Breast epithelium (tissue), 4 donors: ENCODE measurements around the gene TSEN15. TPM values are rescaled to one million over a fixed set of nuclear protein-coding genes. Genes with fewer than 3 reads are reported as not detected.
"Not testable (repeated sequence)": the region's sequence is repeated elsewhere in the genome, so short reads cannot be mapped to it uniquely, and the experiment has no call there.

Experiments
- DNase-seq, 2 donors: peaks; one replicate each; pipeline ENCODE4 v3.0.0-alpha.2; 2019; ENCODE audit warnings: low spot score in 2 of 2
- H3K27ac ChIP-seq, 2 donors: fragments of 200-600 bp; sonication (generic) in 1 of 2; one replicate each; pipeline ENCODE4 v1.5.1; 2016 to 2019; ENCODE audit warnings: mild to moderate bottlenecking in 1 of 2
- H3K27me3 ChIP-seq, 2 donors: fragments of 200-600 bp; sonication (generic) in 1 of 2; one replicate each; pipeline versions ENCODE4 v1.5.1 to v1.6.0; 2017 to 2019; ENCODE audit warnings: control low read depth in 1 of 2, mild to moderate bottlenecking in 1 of 2
- H3K36me3 ChIP-seq: fragments of 200-600 bp; one replicate; pipeline ENCODE4 v1.5.1; 2019
- H3K4me1 ChIP-seq, 2 donors: fragments of 200-600 bp; sonication (generic); one replicate each; pipeline ENCODE4 v1.5.1; 2016 to 2019; ENCODE audit warnings: control low read depth in 1 of 2
- H3K4me3 ChIP-seq, 3 donors: fragments of 200-600 bp; sonication (generic); 1 replicate in 2 of 3; 2 replicates in 1 of 3; pipeline ENCODE4 v1.5.1; 2016 to 2019; ENCODE audit warnings: mild to moderate bottlenecking in 3 of 3, moderate library complexity in 2 of 3
- H3K9me3 ChIP-seq, 2 donors: fragments of 200-600 bp; sonication (generic) in 1 of 2; one replicate each; pipeline ENCODE4 v1.5.1; 2016 to 2019; ENCODE audit warnings: control low read depth in 1 of 2
- CTCF ChIP-seq, 3 donors: fragments of 450-650 bp; IDR thresholded peaks; one replicate each; pipeline ENCODE4 v1.5.1; 2016 to 2017; ENCODE audit warnings: antibody characterized with exemption in 3 of 3, mild to moderate bottlenecking in 3 of 3, moderate library complexity in 3 of 3
- POLR2A ChIP-seq: fragments of 450-650 bp; IDR thresholded peaks from one replicate; pipeline ENCODE4 v1.6.1; 2016; ENCODE audit warnings: antibody characterized with exemption, mild to moderate bottlenecking, moderate library complexity
- POLR2AphosphoS5 ChIP-seq, 3 donors: sonication (generic); formaldehyde crosslinking; IDR thresholded peaks; one replicate each; pipeline ENCODE4 v1.6.1; 2017; ENCODE audit warnings: antibody characterized with exemption in 3 of 3
- intact Hi-C: fragments of 100-400 bp; cut with DNase I; formaldehyde crosslinking; loops from one replicate; pipeline ENCODE4 v1.15.1; 2023; ENCODE audit warnings: low total_unique reads
- total RNA-seq, 3 donors: library from RNA; depleted of rRNA; stranded (reverse); fragments of >200 nt; gene quantifications; one replicate each; pipeline ENCODE4 v1.1.0, GENCODE V29; 2016

The TSEN15 gene
- total RNA-seq, 3 donors from 2014 or later, result 18.9 to 25.0 (median 23.6) TPM

- TF ChIP-seq CTCF (IDR thresholded peaks at IDR 0.05) (no peak), POLR2A (no peak), POLR2AphosphoS5 (IDR thresholded peaks at IDR 0.05) (no peak)
- Histone ChIP-seq H3K36me3 (no peaks in the 10 kb centered on the region), H3K27me3 (no peaks in the 10 kb centered on the region), H3K9me3 (no peaks in the 10 kb centered on the region), H3K27ac (no peak overlapping the region), H3K4me1 (no peaks in the 10 kb centered on the region), H3K4me3 (no peak overlapping the region)
- intact Hi-C loops, result no loop called here
- DNase-seq, result no peak
Measured at GRCh38 chr1:184096005-184096404, 44.5 kb downstream of the TSEN15 start.

DNA sequence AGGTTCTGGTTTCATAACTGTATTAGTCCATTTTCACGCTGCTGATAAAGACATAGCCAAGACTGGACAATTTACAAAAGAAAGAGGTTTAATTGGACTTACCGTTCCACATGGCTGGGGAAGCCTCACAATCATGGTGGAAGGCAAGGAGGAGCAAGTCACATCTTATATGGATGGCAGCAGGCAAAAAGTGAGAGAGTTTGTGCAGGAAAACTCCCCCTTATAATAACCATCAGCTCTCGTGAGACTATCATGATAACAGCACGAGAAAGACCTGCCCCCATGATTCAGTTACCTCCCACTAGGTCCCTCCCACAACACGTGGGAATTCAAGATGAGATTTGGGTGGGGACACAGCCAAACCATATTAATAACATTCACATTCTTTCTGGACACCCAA lies 45.0 kb downstream of the TSEN15 start:
- H3K4me1 ChIP-seq, H3K27ac ChIP-seq, H3K27me3 ChIP-seq, intact Hi-C loops, H3K36me3 ChIP-seq, DNase-seq, H3K4me3 ChIP-seq, H3K9me3 ChIP-seq: not testable (repeated sequence)

GRCh38 chr1:184101141-184101540 lies 49.6 kb downstream of the TSEN15 start:
- TF ChIP-seq CTCF (IDR thresholded peaks at IDR 0.05), result no peak
- no peak for TF ChIP-seq POLR2A
- TF ChIP-seq POLR2AphosphoS5 (IDR thresholded peaks at IDR 0.05), result no peak
- Histone ChIP-seq H3K4me1 (no peaks in the 10 kb centered on the region), H3K36me3 (no peaks in the 10 kb centered on the region), H3K27ac (no peak overlapping the region), H3K4me3 (no peak overlapping the region), H3K27me3 (no peaks in the 10 kb centered on the region), H3K9me3 (peaks cover 0 to 2% of the 10 kb centered on the region in 2 donors)
- intact Hi-C loops, result no loop called here
- DNase-seq, result no peak

DNA sequence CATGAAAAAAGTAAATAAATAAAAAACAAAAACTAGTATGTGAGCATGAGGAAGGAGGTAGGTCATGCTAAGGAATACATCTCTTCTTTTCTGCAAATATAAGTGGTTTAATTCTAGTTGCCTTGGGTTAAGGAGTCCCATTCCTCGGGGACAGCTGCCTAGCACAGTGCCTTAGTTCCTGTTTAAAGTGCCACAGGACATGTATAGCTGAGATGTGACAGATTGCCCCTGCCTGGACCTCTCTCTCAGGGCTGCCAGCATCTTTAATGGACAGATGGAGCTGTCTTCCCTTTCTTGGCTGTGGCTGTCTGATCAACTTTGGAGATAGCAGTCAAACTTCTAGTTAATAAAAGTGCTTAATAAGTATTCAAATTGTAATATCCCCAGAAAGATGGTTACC lies 50.0 kb downstream of the TSEN15 start:
- Histone ChIP-seq H3K27ac (no peak overlapping the region), H3K9me3 (peaks cover 0 to 6% of the 10 kb centered on the region in 2 donors), H3K36me3 (no peaks in the 10 kb centered on the region), H3K4me3 (no peak overlapping the region), H3K4me1 (no peaks in the 10 kb centered on the region), H3K27me3 (no peaks in the 10 kb centered on the region)
- TF ChIP-seq POLR2AphosphoS5 (IDR thresholded peaks at IDR 0.05) (no peak), CTCF (IDR thresholded peaks at IDR 0.05) (no peak)
- intact Hi-C loops, result no loop called here
- no peak for DNase-seq

DNA sequence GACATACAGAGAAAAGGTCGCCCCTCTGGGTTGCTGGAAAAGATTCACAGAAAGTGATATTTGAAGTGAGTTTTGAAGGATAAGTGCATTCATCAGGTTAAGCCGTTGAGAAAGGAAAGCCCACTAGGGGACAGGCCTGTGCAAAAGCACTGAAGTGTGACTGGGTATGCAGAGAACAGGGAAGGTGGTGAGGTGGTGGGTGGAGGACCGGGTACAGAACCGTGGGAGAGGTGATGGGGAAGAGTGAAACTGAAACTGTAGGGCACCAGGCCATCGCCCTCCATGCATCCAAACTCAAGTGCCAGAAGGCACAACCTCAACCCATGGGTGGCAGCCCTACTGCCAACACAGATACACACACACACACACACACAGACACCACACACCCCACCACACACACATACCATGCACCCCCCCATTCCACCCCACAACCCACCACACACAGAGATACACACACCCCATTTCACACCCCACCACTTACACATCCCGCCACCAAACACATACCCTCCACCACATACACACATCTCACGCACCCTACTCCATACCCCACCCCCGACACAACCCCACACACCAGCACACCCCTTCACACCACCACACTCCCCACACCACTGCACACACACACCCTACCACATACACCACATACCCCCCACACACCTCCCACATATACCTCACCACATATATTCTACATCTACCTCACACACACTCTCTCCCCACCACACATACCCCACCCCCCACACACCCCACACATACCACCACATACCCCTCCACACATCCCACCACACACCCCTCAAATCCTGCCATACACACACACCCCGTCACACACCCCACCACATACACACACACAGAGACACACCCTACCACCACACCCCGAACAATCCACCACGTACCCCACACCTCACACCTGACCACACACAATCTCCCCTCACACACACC lies 59.0 kb downstream of the TSEN15 start:
- no peak for TF ChIP-seq POLR2AphosphoS5 (IDR thresholded peaks at IDR 0.05)
- no peak for TF ChIP-seq CTCF (IDR thresholded peaks at IDR 0.05)
- TF ChIP-seq POLR2A, result no peak
- intact Hi-C loops, result no loop called here
- Histone ChIP-seq H3K9me3 (peaks cover 0 to 7% of the 10 kb centered on the region in 2 donors), H3K27me3 (no peaks in the 10 kb centered on the region), H3K4me1 (no peaks in the 10 kb centered on the region), H3K27ac (no peak overlapping the region), H3K4me3 (no peak overlapping the region), H3K36me3 (no peaks in the 10 kb centered on the region)
- DNase-seq, result no peak
